ENCODE results near the gene SGMS1. TPM values are rescaled to one million over a fixed set of nuclear protein-coding genes. Genes with fewer than 3 reads are reported as not detected.

The SGMS1 gene
- polyA plus RNA-seq, 1 donor from 2014 or later: 8.0 TPM

DNA sequence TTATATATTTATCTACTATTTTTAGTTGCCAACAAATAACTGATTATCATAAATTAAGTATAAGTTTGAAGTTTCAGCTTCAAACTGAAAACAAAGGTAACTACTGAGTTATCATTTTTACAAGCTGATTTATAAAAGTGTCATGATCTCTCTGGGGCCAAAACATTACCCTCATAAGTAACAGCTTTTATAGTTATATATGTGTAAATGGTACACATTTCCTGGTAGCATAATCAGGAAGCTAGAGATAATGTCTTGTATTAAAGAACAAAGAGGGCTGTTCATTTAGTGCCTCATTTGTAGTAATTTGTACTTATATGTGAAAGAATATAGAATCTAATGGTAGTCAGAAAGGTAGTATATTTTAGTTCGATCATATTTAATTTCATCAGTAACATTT, 162.6 kb downstream of the SGMS1 start:
- Histone ChIP-seq H3K9me3 (ENCODE audit: low read length) (no peaks in the 10 kb centered on the region), H3K9me2 (ENCODE audit: insufficient read depth, low read length) (no peaks in the 10 kb centered on the region), H3K4me2 (ENCODE audit: low read length) (no peak overlapping the region), H3K36me3 (ENCODE audit: insufficient read depth, low read length) (no peaks in the 10 kb centered on the region), H3K9ac (ENCODE audit: low read length) (no peak overlapping the region), H3K79me2 (replicated peaks; ENCODE audit: insufficient read depth, low read length) (no peaks in the 10 kb centered on the region), H3K27ac (ENCODE audit: low read length) (no peak overlapping the region), H2AFZ (ENCODE audit: low read depth, low read length) (no peak overlapping the region), H3K4me3 (ENCODE audit: low read length) (no peak overlapping the region), H3K27me3 (ENCODE audit: insufficient read depth, low read depth, low read length) (no peaks in the 10 kb centered on the region), H4K20me1 (ENCODE audit: insufficient read depth) (no peaks in the 10 kb centered on the region), H3F3A (ENCODE audit: insufficient read depth, low read length, poor library complexity, severe bottlenecking) (no peaks in the 10 kb centered on the region)
- TF ChIP-seq MXI1 (conservative IDR thresholded peaks at IDR 0.05; ENCODE audit: poor library complexity, severe bottlenecking) (no peak), EZH2 (IDR thresholded peaks at IDR 0.05; ENCODE audit: borderline replicate concordance, insufficient read depth, low read length, poor library complexity, severe bottlenecking) (no peak), REST (IDR thresholded peaks at IDR 0.05; ENCODE audit: borderline replicate concordance) (no peak), CTCF (IDR thresholded peaks at IDR 0.05; ENCODE audit: poor library complexity, severe bottlenecking) (no peak), SMC3 (conservative IDR thresholded peaks at IDR 0.05; ENCODE audit: poor library complexity) (no peak), TAF1 (IDR thresholded peaks at IDR 0.05; ENCODE audit: low read depth) (no peak), EP300 (conservative IDR thresholded peaks at IDR 0.05; ENCODE audit: poor library complexity, severe bottlenecking) (no peak), RAD21 (conservative IDR thresholded peaks at IDR 0.05) (no peak), POLR2AphosphoS5 (IDR thresholded peaks at IDR 0.05) (no peak)

GRCh38 chr10:50456719-50457118, 167.0 kb downstream of the SGMS1 start:
- Histone ChIP-seq H3F3A (ENCODE audit: insufficient read depth, low read length, poor library complexity, severe bottlenecking) (no peaks in the 10 kb centered on the region), H2AFZ (ENCODE audit: low read depth, low read length) (no peak overlapping the region), H3K9ac (ENCODE audit: low read length) (no peak overlapping the region), H3K4me2 (ENCODE audit: low read length) (no peak overlapping the region), H3K36me3 (ENCODE audit: insufficient read depth, low read length) (no peaks in the 10 kb centered on the region), H3K79me2 (replicated peaks; ENCODE audit: insufficient read depth, low read length) (no peaks in the 10 kb centered on the region), H3K27ac (ENCODE audit: low read length) (no peak overlapping the region), H3K27me3 (ENCODE audit: insufficient read depth, low read depth, low read length) (no peaks in the 10 kb centered on the region), H3K4me3 (ENCODE audit: low read length) (no peak overlapping the region), H3K9me2 (ENCODE audit: insufficient read depth, low read length) (no peaks in the 10 kb centered on the region), H4K20me1 (ENCODE audit: insufficient read depth) (no peaks in the 10 kb centered on the region), H3K9me3 (ENCODE audit: low read length) (no peaks in the 10 kb centered on the region)
- no peak for TF ChIP-seq RAD21 (conservative IDR thresholded peaks at IDR 0.05)
- TF ChIP-seq CTCF (IDR thresholded peaks at IDR 0.05; ENCODE audit: poor library complexity, severe bottlenecking): no peak
- no peak for TF ChIP-seq REST (IDR thresholded peaks at IDR 0.05; ENCODE audit: borderline replicate concordance)

All from neural cell (in vitro differentiated cells).